ENCODE data around the gene GPR31.

Gene GPR31

GRCh38 chr6:167109651-167110050, 48.1 kb downstream of the GPR31 start:
- H3K4me3 Mint-ChIP-seq = no peak overlapping the region

GRCh38 chr6:167108278-167108677, 49.5 kb downstream of the GPR31 start:
- Mint-ChIP-seq H3K27me3 (no peaks in the 10 kb centered on the region), H3K4me1 (peaks cover 34% of the 10 kb centered on the region), H3K27ac (no peak overlapping the region), H3K4me3 (no peak overlapping the region), H3K36me3 (ENCODE audit: low read depth) (no peaks in the 10 kb centered on the region), H3K9me3 (no peaks in the 10 kb centered on the region)
- no peak for ATAC-seq
- no peak for DNase-seq

More at GRCh38 chr6:167109651-167110050, 48.1 kb downstream of the GPR31 start:
- ATAC-seq (no peak), DNase-seq (no peak)
- H3K27me3 Mint-ChIP-seq = no peaks in the 10 kb centered on the region
- peaks cover 37% of the 10 kb centered on the region for H3K4me1 Mint-ChIP-seq
- H3K27ac Mint-ChIP-seq = peak overlapping the region; percentile 23
- H3K9me3 Mint-ChIP-seq = no peaks in the 10 kb centered on the region
- H3K36me3 Mint-ChIP-seq (ENCODE audit: low read depth) = no peaks in the 10 kb centered on the region

GRCh38 chr6:167107787-167108186, 50.0 kb downstream of the GPR31 start:
- Mint-ChIP-seq H3K4me3 (no peak overlapping the region), H3K4me1 (peaks cover 39% of the 10 kb centered on the region)
- ATAC-seq = no peak

GRCh38 chr6:167106406-167106805, 51.4 kb downstream of the GPR31 start:
- DNase-seq (no peak), ATAC-seq (no peak)
- Mint-ChIP-seq H3K27ac (no peak overlapping the region), H3K27me3 (no peaks in the 10 kb centered on the region), H3K4me3 (no peak overlapping the region), H3K9me3 (no peaks in the 10 kb centered on the region), H3K4me1 (peaks cover 30% of the 10 kb centered on the region), H3K36me3 (ENCODE audit: low read depth) (no peaks in the 10 kb centered on the region)

More at GRCh38 chr6:167107787-167108186, 50.0 kb downstream of the GPR31 start:
- DNase-seq = no peak
- no peaks in the 10 kb centered on the region for H3K36me3 Mint-ChIP-seq (ENCODE audit: low read depth)
- H3K27ac Mint-ChIP-seq = no peak overlapping the region
- H3K27me3 Mint-ChIP-seq = no peaks in the 10 kb centered on the region
- H3K9me3 Mint-ChIP-seq = no peaks in the 10 kb centered on the region

Measured in activated naive CD8-positive, alpha-beta T cell treated with anti-CD3 and anti-CD28 coated beads, Interleukin-2, amount 50 U/mL, for 24 hours (primary cell).